ENCODE measurements around the gene B4GALNT4. TPM values are rescaled to one million over a fixed set of nuclear protein-coding genes. Genes with fewer than 3 reads are reported as not detected.
A peak's percentile ranks its signal among the peaks of the same experiment; 100 is the strongest.

Gene B4GALNT4
- total RNA-seq, 1 experiment from 2014 or later, result 20.0 TPM

DNA sequence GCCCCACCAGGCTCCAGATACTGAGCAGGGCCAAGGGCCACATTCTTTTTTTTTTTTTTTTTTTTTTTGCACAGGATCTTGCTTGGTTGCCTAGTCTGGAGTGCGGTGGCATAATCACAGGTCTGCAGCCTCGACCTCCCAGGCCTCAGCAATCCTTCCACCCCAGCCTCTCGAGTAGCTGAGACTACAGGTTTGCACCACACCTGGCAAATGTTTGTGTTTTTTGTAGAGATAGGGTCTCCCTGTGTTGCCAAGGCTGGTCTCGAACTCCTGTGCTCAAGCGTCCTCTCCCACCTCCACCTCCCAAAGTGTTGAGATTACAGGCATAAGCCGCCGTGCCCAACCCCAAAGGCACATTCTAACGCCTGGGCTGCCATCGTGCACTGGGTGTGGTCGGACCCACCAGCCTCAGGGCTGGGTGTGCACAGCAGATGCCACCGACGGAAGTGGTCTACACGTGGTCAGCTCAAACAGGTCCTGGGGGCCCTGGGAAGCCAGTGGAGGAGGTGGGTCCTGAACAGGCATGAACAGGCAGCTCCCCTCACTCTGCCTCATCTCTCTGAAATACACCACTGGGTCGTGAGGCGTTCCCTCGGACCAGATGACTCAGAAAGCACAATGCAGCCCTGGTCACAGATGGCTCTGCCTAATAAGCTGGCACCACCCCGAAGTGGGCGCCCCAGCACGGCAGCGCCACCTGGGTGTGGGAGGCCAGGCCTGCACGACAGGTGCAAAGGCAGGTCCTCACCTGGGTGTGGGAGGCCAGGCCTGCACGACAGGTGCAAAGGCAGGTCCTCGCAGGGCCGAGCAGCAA, 5.1 kb upstream of the B4GALNT4 start:
- ChIA-PET POLR2A (interaction anchor here (0.8 to 2.6 kb wide), 12 partner anchors 22 to 171 kb away, joined by 3 to 14 read pairs (median 4); partner anchors contain the start of genes BET1L, HRAS, PKP3 and PSMD13), CTCF (interaction anchor here (0.5 to 6.7 kb wide), 25 partner anchors 9 to 164 kb away, joined by 3 to 68 read pairs (median 4); partner anchors contain the start of genes BET1L, IFITM2 and RIC8A)
- DNase-seq (ENCODE audit: unreplicated experiment), result peak; percentile 88
- H3K27me3 Mint-ChIP-seq (ENCODE audit: insufficient read depth, unreplicated experiment), result peaks cover 24% of the 10 kb centered on the region
- intact Hi-C loops (cut with micrococcal nuclease), result loop anchor here (2.0 kb wide), 1 partner anchor 113 kb away; no protein-coding TSS in a partner anchor
- H3K27ac Mint-ChIP-seq (ENCODE audit: low read depth, unreplicated experiment), result peak overlapping the region; percentile 13
- H3K4me3 Mint-ChIP-seq (ENCODE audit: unreplicated experiment), result peak overlapping the region; percentile 35
- BruUV-seq (replicated peaks), result no TSS peak
- H3K9me3 Mint-ChIP-seq (ENCODE audit: unreplicated experiment), result no peaks in the 10 kb centered on the region
- no peaks in the 10 kb centered on the region for H3K36me3 Mint-ChIP-seq (ENCODE audit: insufficient read depth, unreplicated experiment)
- peaks cover 17% of the 10 kb centered on the region for H3K4me1 Mint-ChIP-seq (ENCODE audit: insufficient read depth, unreplicated experiment)
- TF ChIP-seq, protein P1, sequence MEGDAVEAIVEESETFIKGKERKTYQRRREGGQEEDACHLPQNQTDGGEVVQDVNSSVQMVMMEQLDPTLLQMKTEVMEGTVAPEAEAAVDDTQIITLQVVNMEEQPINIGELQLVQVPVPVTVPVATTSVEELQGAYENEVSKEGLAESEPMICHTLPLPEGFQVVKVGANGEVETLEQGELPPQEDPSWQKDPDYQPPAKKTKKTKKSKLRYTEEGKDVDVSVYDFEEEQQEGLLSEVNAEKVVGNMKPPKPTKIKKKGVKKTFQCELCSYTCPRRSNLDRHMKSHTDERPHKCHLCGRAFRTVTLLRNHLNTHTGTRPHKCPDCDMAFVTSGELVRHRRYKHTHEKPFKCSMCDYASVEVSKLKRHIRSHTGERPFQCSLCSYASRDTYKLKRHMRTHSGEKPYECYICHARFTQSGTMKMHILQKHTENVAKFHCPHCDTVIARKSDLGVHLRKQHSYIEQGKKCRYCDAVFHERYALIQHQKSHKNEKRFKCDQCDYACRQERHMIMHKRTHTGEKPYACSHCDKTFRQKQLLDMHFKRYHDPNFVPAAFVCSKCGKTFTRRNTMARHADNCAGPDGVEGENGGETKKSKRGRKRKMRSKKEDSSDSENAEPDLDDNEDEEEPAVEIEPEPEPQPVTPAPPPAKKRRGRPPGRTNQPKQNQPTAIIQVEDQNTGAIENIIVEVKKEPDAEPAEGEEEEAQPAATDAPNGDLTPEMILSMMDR (IDR thresholded peaks at IDR 0.05; ENCODE audit: unreplicated experiment), result peak; percentile 81

DNA sequence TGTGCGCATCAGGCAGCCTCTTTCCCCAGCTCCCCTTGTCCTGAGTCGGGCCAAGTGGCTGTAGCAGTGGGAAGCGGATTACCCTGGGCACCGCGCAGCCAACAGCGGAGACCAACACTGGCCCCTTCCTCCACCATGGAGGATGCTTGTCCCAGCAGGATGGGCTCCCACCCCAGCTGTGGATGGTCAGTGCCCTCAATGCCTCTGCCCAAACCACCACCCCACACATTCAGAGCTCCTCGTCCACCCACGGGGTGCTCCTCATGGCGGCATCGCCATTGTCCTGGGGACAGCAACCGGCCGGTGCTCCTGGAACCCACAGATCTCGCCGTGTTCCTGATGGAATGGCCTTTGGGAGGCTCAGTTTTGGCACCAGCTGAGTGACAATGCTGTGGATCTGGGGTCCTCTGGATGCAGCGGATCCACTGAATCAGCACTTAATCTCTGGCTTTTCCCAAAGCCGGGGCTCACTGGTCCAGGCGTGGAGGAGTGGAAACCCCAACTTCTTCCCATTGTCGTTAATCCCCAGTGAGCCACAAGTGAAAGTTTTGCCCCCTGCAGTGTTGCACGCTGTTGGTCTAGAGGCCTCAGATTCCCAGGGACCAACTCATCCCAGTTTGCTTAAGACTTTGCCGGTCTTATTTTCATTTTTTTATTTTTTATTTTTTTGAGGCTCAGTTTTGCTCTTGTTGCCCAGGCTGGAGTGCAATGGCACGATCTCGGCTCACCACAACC, 4.1 kb upstream of the B4GALNT4 start:
- no TSS peak for BruUV-seq (replicated peaks)
- CTCF ChIA-PET, result interaction anchor here (0.5 to 6.7 kb wide), 10 partner anchors 12 to 158 kb away, joined by 3 to 68 read pairs (median 5); partner anchors contain the start of genes BET1L, IFITM2 and RIC8A
- H3K27ac Mint-ChIP-seq (ENCODE audit: low read depth, unreplicated experiment), result no peak overlapping the region
- intact Hi-C loops (cut with micrococcal nuclease), result no loop called here
- no peak overlapping the region for H3K4me3 Mint-ChIP-seq (ENCODE audit: unreplicated experiment)
- POLR2A ChIA-PET, result interaction anchor here (0.7 to 2.6 kb wide), 10 partner anchors 8 to 170 kb away, joined by 3 to 14 read pairs (median 5); partner anchors contain the start of genes BET1L, HRAS, PSMD13 and PTDSS2
- TF ChIP-seq, protein P1 (IDR thresholded peaks at IDR 0.05; ENCODE audit: unreplicated experiment), result no peak
- DNase-seq (ENCODE audit: unreplicated experiment), result no peak
- no peaks in the 10 kb centered on the region for H3K9me3 Mint-ChIP-seq (ENCODE audit: unreplicated experiment)
- H3K36me3 Mint-ChIP-seq (ENCODE audit: insufficient read depth, unreplicated experiment), result no peaks in the 10 kb centered on the region
- peaks cover 10% of the 10 kb centered on the region for H3K4me1 Mint-ChIP-seq (ENCODE audit: insufficient read depth, unreplicated experiment)
- peaks cover 17% of the 10 kb centered on the region for H3K27me3 Mint-ChIP-seq (ENCODE audit: insufficient read depth, unreplicated experiment)

DNA sequence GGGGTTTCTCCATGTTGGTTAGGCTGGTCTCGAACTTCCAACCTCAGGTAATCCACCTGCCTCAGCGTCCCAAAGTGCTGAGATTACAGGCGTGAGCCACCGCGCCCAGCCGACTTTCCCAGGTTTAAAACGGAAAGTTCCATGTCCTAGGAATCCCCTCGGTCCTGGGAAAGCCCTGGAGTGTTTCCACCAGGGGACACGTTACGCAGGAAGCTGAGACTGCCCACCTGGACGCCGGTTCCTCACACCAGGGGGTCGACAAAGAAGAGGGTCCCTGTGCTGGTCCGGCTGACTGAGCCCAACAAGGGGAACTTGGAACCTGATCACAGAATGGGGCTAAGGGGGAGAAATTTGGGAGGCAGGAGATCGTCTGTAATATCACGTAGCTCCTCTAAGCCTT, 3.5 kb upstream of the B4GALNT4 start:
- Mint-ChIP-seq H3K27ac (ENCODE audit: low read depth, unreplicated experiment) (no peak overlapping the region), H3K36me3 (ENCODE audit: insufficient read depth, unreplicated experiment) (no peaks in the 10 kb centered on the region), H3K4me1 (ENCODE audit: insufficient read depth, unreplicated experiment) (peaks cover 10% of the 10 kb centered on the region), H3K9me3 (ENCODE audit: unreplicated experiment) (no peaks in the 10 kb centered on the region), H3K27me3 (ENCODE audit: insufficient read depth, unreplicated experiment) (peaks cover 13% of the 10 kb centered on the region), H3K4me3 (ENCODE audit: unreplicated experiment) (no peak overlapping the region)
- intact Hi-C loops (cut with micrococcal nuclease), result no loop called here
- ChIA-PET CTCF (interaction anchor here (0.7 kb wide), 1 partner anchor 105 kb away, joined by 3 read pairs; no protein-coding TSS in a partner anchor), POLR2A (interaction anchor here (1.9 kb wide), 1 partner anchor 21 kb away, joined by 5 read pairs; no protein-coding TSS in a partner anchor)
- BruUV-seq (replicated peaks), result no TSS peak
- TF ChIP-seq, protein P1 (IDR thresholded peaks at IDR 0.05; ENCODE audit: unreplicated experiment), result no peak
- DNase-seq (ENCODE audit: unreplicated experiment), result no peak
